Mesenchymal stem cell (in vitro differentiated cells and primary cell): ENCODE data around the gene RAMP1.

Experiments
- DNase-seq: peaks from one replicate; pipeline ENCODE4 v3.0.0-alpha.2; 2013
- H2AFZ ChIP-seq: one replicate; pipeline ENCODE4 v1.6.1; 2013; ENCODE audit warnings: low read depth, mild to moderate bottlenecking, control low read depth, inconsistent platforms, low read length, moderate library complexity
- H2AK5ac ChIP-seq: 2 replicates; pipeline ENCODE4 v1.6.1; 2013; ENCODE audit warnings: low read length, moderate library complexity, mild to moderate bottlenecking, inconsistent platforms; ENCODE audit not compliant: severe bottlenecking
- H2BK120ac ChIP-seq: one replicate; pipeline ENCODE4 v1.6.1; 2013; ENCODE audit warnings: low read depth, mild to moderate bottlenecking, inconsistent platforms, low read length, moderate library complexity
- H2BK12ac ChIP-seq, 2 experiments: one replicate each; pipeline ENCODE4 v1.6.1; 2013; ENCODE audit warnings: inconsistent platforms in 2 of 2, low read length in 2 of 2, mild to moderate bottlenecking in 2 of 2, moderate library complexity in 2 of 2, control low read depth in 1 of 2
- H2BK15ac ChIP-seq: one replicate; pipeline ENCODE4 v1.6.1; 2013; ENCODE audit warnings: mild to moderate bottlenecking, low read depth, inconsistent platforms; ENCODE audit not compliant: poor library complexity, severe bottlenecking
- H2BK5ac ChIP-seq: 2 replicates; pipeline ENCODE4 v1.6.1; 2013; ENCODE audit warnings: low read depth, mild to moderate bottlenecking, low read length, control low read depth, inconsistent platforms; ENCODE audit not compliant: poor library complexity, severe bottlenecking
- H3K14ac ChIP-seq, 2 experiments: one replicate each; pipeline ENCODE4 v1.6.1; 2013; ENCODE audit warnings: inconsistent platforms in 2 of 2, low read length in 2 of 2, control low read depth in 1 of 2, mild to moderate bottlenecking in 1 of 2, moderate library complexity in 1 of 2
- H3K18ac ChIP-seq, 2 experiments: one replicate each; pipeline ENCODE4 v1.6.1; 2013; ENCODE audit warnings: inconsistent platforms in 2 of 2, low read length in 2 of 2, control low read depth in 1 of 2, low read depth in 1 of 2, mild to moderate bottlenecking in 1 of 2
- H3K23ac ChIP-seq, 2 experiments: one replicate each; pipeline ENCODE4 v1.6.1; 2013; ENCODE audit warnings: inconsistent platforms in 2 of 2, low read length in 2 of 2, mild to moderate bottlenecking in 2 of 2, moderate library complexity in 2 of 2, control low read depth in 1 of 2
- H3K27ac ChIP-seq: 2 replicates; pipeline ENCODE4 v1.5.1; 2013; ENCODE audit warnings: mild to moderate bottlenecking, moderate library complexity, low read length, control low read depth, inconsistent platforms; ENCODE audit not compliant: poor library complexity, severe bottlenecking
- H3K27me3 ChIP-seq, 2 experiments: 2 replicates each; pipeline versions ENCODE4 v1.6.1 to v1.7.0; 2013; ENCODE audit warnings: low read length in 2 of 2, mild to moderate bottlenecking in 2 of 2, moderate library complexity in 2 of 2, control low read depth in 1 of 2, inconsistent platforms in 1 of 2; ENCODE audit not compliant: control insufficient read depth in 1 of 2, insufficient read depth in 1 of 2
- H3K36me3 ChIP-seq, 2 experiments: 2 replicates each; pipeline versions ENCODE4 v1.6.1 to v1.7.0; 2013; ENCODE audit warnings: low read length in 2 of 2, control low read depth in 1 of 2, inconsistent platforms in 1 of 2, low read depth in 1 of 2, mild to moderate bottlenecking in 1 of 2; ENCODE audit not compliant: insufficient read depth in 2 of 2, control insufficient read depth in 1 of 2
- H3K4ac ChIP-seq, 2 experiments: one replicate each; pipeline ENCODE4 v1.6.1; 2013; ENCODE audit warnings: inconsistent platforms in 2 of 2, low read length in 2 of 2, mild to moderate bottlenecking in 2 of 2, moderate library complexity in 2 of 2, control low read depth in 1 of 2, low read depth in 1 of 2
- H3K4me1 ChIP-seq: 2 replicates; pipeline ENCODE4 v1.6.1; 2013; ENCODE audit warnings: low read depth, low read length, control low read depth; ENCODE audit not compliant: control insufficient read depth, insufficient read depth
- H3K4me2 ChIP-seq: 2 replicates; pipeline ENCODE4 v1.6.1; 2013; ENCODE audit warnings: low read length, mild to moderate bottlenecking, inconsistent platforms; ENCODE audit not compliant: poor library complexity, severe bottlenecking
- H3K4me3 ChIP-seq, 2 experiments: 2 replicates each; pipeline versions ENCODE4 v1.5.1 to v1.7.0; 2013; ENCODE audit warnings: low read length in 2 of 2, mild to moderate bottlenecking in 2 of 2, control low read depth in 1 of 2, low read depth in 1 of 2; ENCODE audit not compliant: insufficient read depth in 1 of 2
- H3K79me1 ChIP-seq: replicated peaks from 2 replicates; pipeline ENCODE4 v1.6.1; 2013; ENCODE audit warnings: mild to moderate bottlenecking, control low read depth, low read length, inconsistent platforms; ENCODE audit not compliant: poor library complexity, severe bottlenecking
- H3K9ac ChIP-seq: 2 replicates; pipeline ENCODE4 v1.7.0; 2013; ENCODE audit warnings: mild to moderate bottlenecking, low read length, moderate library complexity
- H3K9me3 ChIP-seq: 2 replicates; pipeline ENCODE4 v1.7.0; 2013; ENCODE audit warnings: mild to moderate bottlenecking, low read length; ENCODE audit not compliant: control insufficient read depth
- H4K8ac ChIP-seq: one replicate; pipeline ENCODE4 v1.6.1; 2013; ENCODE audit warnings: inconsistent platforms, mild to moderate bottlenecking, low read length, moderate library complexity
- H4K91ac ChIP-seq: one replicate; pipeline ENCODE4 v1.6.1; 2013; ENCODE audit warnings: mild to moderate bottlenecking, low read length, inconsistent platforms
- WGBS: methylation state at CpG from one replicate; pipeline ENCODE4 v1.1.7; 2013; ENCODE audit warnings: mixed read lengths; 5-methylcytosine and 5-hydroxymethylcytosine counted together

RAMP1 gene

GRCh38 chr2:237892984-237893595 is 33.7 kb downstream of the RAMP1 start:
- no peak overlapping the region for H2BK120ac ChIP-seq
- H4K91ac ChIP-seq: no peak overlapping the region
- peaks cover 0 to 3% of the 10 kb centered on the region in 2 experiments for H3K36me3 ChIP-seq
- no peak overlapping the region for H3K23ac ChIP-seq
- H3K4ac ChIP-seq: no peak overlapping the region
- no peak for DNase-seq
- H3K9me3 ChIP-seq: no peaks in the 10 kb centered on the region
- H3K4me2 ChIP-seq: no peak overlapping the region
- no peak overlapping the region for H3K9ac ChIP-seq
- no peak overlapping the region for H2AFZ ChIP-seq
- H3K4me1 ChIP-seq: peaks cover 26% of the 10 kb centered on the region
- H2BK15ac ChIP-seq: no peak overlapping the region
- H3K14ac ChIP-seq: no peak overlapping the region
- H3K4me3 ChIP-seq: no peak overlapping the region
- H3K79me1 ChIP-seq: no peaks in the 10 kb centered on the region
- no peak overlapping the region for H2BK12ac ChIP-seq
- no peak overlapping the region for H3K18ac ChIP-seq
- WGBS: 80% methylated on average over 9 of the region's 9 CpGs
- no peak overlapping the region for H4K8ac ChIP-seq
- no peak overlapping the region for H2BK5ac ChIP-seq
- H3K27me3 ChIP-seq: peaks cover 0 to 3% of the 10 kb centered on the region in 2 experiments
- H2AK5ac ChIP-seq: no peak overlapping the region
- no peak overlapping the region for H3K27ac ChIP-seq

- Histone ChIP-seq H3K14ac (no peak overlapping the region), H3K79me1 (no peaks in the 10 kb centered on the region), H3K4me3 (no peak overlapping the region), H2BK12ac (no peak overlapping the region), H4K8ac (no peak overlapping the region), H3K4ac (no peak overlapping the region), H2BK5ac (no peak overlapping the region), H4K91ac (no peak overlapping the region), H2AFZ (no peak overlapping the region), H3K36me3 (peaks cover 0 to 3% of the 10 kb centered on the region in 2 experiments), H2AK5ac (peak overlapping the region; percentile 60), H3K4me2 (no peak overlapping the region), H3K9me3 (no peaks in the 10 kb centered on the region), H3K23ac (no peak overlapping the region), H2BK15ac (no peak overlapping the region), H3K4me1 (peaks cover 33% of the 10 kb centered on the region), H2BK120ac (no peak overlapping the region), H3K18ac (no peak overlapping the region), H3K27me3 (peaks cover 0 to 3% of the 10 kb centered on the region in 2 experiments), H3K27ac (no peak overlapping the region), H3K9ac (no peak overlapping the region)
- WGBS: 95% methylated on average over 15 of the region's 15 CpGs
- DNase-seq: no peak
Observed at GRCh38 chr2:237894396-237894979, 35.1 kb downstream of the RAMP1 start.

DNA sequence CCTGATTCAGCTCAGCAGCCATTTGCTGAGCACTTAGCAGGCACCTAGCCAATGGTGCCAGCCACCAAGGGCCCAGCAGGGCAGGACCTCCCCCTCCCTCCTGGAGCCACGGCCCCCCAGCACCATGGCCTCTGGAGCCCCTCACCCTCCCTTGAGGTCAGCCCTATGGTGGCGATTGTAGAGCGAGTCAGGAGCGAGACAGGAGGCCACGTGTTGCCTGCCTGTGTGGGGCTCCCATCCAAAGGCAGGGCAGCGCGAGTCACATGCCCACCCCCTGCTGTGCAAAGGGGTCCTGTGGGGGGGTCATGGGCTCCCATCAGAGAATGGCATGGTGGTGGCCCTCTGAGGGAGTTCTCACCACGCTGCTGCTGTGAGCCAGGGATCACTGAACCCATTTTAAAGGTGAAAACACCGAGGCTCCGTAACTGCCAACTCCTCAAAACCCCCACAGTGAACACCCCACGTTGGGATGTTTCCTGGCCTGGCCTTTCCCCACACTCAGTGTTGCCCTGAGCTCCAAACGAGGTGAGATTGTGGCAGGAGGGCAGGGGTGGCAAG is 35.6 kb downstream of the RAMP1 start:
- WGBS: 88% methylated on average over 11 of the region's 12 CpGs
- Histone ChIP-seq H3K27me3 (peaks cover 0 to 3% of the 10 kb centered on the region in 2 experiments), H3K14ac (peak overlapping the region in 1 of 2 experiments; percentile 51), H3K4me1 (peaks cover 33% of the 10 kb centered on the region), H3K4me3 (no peak overlapping the region), H3K4me2 (no peak overlapping the region), H3K18ac (no peak overlapping the region), H3K27ac (no peak overlapping the region), H3K23ac (no peak overlapping the region), H2BK120ac (no peak overlapping the region), H3K9ac (no peak overlapping the region), H2BK15ac (no peak overlapping the region), H4K91ac (peak overlapping the region; percentile 54), H3K36me3 (peaks cover 0 to 3% of the 10 kb centered on the region in 2 experiments), H2BK5ac (no peak overlapping the region), H3K9me3 (no peaks in the 10 kb centered on the region), H3K79me1 (no peaks in the 10 kb centered on the region), H2AFZ (no peak overlapping the region), H2AK5ac (peak overlapping the region; percentile 60), H3K4ac (no peak overlapping the region), H4K8ac (no peak overlapping the region), H2BK12ac (peak overlapping the region in 1 of 2 experiments; percentile 14)
- DNase-seq: no peak
